Testis (tissue), 2 donors: Measurements from ENCODE around the gene SPOCK2.

ENCODE experiments used
- CTCF ChIP-seq, 3 experiments: fragments of 450-650 bp in 2 of 3; fragments of 200-600 bp in 1 of 3; sonication (generic) in 1 of 3; IDR thresholded peaks; one replicate each; pipeline ENCODE4 v1.5.1; 2016 to 2019; ENCODE audit warnings: antibody characterized with exemption in 3 of 3, mild to moderate bottlenecking in 2 of 3, moderate library complexity in 1 of 3
- POLR2A ChIP-seq: fragments of 450-650 bp; IDR thresholded peaks from one replicate; pipeline ENCODE4 v1.6.1; 2017; ENCODE audit warnings: antibody characterized with exemption, mild to moderate bottlenecking, moderate library complexity

- TF ChIP-seq CTCF (IDR thresholded peaks at IDR 0.05) (no peak), POLR2A (no peak)
These were observed 32.2 kb downstream of the SPOCK2 start for GRCh38 chr10:72056113-72056512.
